Activated CD4-positive, CD25-positive, alpha-beta regulatory T cell treated with anti-CD3 and anti-CD28 coated beads, Interleukin-2, amount 50 U/mL, for 72 hours (primary cell): ENCODE measurements around the gene UGT8.
"Not testable (repeated sequence)": the region's sequence is repeated elsewhere in the genome, so short reads cannot be mapped to it uniquely, and the experiment has no call there.

Experiments used
- DNase-seq: peaks from one replicate; pipeline ENCODE4 v3.0.0; 2021

Gene UGT8

DNA sequence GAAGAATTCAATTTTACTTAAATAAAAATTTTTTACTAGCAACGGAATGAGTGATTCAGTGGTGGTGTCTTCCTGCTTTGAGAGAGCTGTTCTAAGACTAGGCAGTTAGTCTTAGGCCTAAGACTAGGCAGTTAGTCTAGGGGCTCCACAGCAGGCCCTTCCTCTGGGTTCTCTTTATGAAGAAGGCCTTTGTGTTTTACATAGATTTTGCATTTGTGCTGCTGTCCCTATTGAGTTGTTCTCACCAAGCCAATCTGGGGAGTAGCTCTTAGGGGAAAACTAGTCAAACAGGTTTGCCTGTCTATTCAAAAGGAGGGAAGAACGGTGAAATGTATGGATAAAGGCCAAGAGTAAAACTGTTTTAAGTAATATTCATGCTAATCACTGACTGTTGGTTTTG is 7.6 kb downstream of the UGT8 start:
- DNase-seq, result no peak

DNA sequence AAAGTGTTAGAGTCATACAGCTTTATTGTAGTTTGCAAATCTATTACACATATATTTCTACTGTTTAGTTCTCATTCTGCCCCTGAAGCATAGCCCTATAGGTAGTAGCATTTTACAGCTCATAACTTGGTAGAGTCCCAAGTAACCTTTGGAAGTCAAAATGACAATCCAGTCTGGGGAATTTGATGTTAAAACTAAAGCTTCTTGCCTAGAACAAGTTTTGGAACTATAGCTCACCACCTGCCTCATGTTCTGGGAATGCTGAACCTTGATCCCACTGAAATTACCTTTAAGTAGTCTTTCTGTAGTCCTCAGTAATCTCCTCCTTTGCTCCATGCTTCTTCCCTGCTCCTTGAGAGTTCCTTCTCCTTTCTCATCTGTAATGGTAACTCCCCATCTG is 8.4 kb downstream of the UGT8 start:
- DNase-seq, result no peak

DNA sequence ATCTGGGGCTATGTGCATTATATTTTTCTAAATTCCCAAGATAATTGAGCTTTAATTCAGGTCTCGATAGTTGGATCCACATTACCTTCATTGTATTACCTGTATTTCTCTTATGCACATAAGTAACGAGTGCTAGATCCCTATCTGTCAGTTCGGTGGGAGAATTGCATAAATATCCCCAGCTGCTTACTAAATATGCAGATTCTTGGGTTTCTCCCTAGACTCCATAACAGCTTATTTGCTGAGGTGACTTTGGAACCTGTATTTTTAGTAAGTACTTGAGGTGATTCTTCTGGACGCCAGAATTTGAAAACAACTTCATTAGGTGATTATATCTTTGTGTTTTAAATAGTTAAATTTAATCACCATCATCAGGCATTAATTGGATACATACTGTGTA is 15.0 kb downstream of the UGT8 start:
- DNase-seq, result no peak

DNA sequence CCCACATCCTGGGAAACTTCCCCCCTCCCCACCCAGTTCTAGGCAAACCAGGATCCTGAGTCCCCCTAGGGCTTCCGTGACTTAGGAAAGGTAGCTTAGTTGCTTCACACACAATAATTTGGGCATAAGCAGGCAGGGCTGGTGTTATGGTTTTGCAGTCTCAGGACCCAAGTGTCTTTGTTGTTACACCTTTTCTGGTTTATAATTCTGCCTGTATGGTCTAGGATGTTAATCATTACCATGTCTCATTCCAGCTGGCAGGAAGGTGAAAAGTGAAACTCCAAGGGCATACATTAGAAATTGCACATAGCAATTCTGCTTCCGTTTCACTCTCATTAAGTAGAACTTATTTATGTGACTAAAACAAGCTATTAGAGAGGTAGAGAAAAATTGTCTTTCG is 16.8 kb downstream of the UGT8 start:
- DNase-seq, result no peak

DNA sequence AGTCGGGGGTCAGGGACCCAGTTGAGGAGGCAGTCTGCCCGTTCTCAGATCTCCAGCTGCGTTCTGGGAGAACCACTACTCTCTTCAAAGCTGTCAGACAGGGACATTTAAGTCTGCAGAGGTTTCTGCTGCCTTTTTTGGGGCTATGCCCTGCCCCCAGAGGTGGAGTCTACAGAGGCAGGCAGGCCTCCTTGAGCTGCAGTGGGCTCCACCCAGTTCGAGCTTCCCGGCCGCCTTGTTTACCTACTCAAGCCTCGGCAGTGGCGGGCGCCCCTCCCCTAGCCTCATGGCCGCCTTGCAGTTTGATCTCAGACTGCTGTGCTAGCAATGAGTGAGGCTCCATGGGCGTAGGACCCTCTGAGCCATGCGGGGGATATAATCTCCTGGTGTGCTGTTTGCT is 17.4 kb downstream of the UGT8 start:
- DNase-seq, result not testable (repeated sequence)

DNA sequence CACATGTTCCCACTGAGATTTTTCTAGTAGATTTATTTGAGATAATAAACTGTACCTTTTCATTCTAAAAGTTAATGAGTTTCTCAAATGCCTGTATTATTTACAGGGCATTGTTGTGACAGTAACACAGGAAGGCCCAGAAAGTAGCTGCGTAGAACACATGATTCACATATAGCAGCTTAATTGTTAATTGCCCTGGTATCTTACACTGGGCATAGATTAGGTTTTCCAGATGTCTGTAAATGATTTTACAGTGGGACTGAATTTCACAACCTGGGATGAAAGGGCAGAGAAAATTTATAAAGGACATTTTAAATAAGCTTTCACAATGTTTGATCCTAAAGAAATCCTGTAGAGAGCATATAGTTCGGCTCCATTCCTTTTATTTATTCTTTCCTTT is 27.6 kb downstream of the UGT8 start:
- DNase-seq, result no peak

DNA sequence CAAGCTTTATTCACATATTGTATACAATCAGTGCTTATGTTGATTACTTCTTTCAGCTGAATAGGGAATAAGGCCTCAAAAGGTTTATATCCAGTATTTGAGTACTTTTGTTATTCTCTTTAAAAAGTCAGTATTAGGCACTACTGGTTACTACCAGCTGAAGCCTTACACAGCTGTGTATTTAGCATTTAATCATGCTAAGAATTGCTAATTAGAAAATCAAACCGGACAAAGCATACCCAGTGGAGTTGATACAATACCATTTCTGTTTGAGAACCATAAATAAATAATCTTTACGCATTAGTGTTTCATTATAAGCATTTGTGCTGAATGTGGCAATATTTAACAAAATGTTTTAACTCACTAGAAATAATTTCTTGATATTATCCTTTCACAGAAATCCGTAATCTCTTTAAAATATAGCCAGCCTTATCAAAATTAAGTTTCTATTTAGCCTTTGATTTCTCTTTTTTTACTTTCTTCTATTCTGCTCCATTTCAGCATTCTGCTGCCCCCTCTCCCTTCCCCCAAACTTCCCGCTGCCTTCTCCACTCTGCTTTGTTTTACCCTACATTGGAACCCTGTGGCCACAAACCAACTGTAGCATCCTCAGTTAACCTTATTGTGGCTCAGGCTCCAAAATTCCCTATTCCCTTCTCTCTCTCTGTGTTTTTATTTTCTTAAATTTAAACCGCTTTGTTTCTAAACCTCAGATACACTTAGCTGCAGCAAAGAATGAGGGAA is 37.8 kb downstream of the UGT8 start:
- DNase-seq, result no peak

DNA sequence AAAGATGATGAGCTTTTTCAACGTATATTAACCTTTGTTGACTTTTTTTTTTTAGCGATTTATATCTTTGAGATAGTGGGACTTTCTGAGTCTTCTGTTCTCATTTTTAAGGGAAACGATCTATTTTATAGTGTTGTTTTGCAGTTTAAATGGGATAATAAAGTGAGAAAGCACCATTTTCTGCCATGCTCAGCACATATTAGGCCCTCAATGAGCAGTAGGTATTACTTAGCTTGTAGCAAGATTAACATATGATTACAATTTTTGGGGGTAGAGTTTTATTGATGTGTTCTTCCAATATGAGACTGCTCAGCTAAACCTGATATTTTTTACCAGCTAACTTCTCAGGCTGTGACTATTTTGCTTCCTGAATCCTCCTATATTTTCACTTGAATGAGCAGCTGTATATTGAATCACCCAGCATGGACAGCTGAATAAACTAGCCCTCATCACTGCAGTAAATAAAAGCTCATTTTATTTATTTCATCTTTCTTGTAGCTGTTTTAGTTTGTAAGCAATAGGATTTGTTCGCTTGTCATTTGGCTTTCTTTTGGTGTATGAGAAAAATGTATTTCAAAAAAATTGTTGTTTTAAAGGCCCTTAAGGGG is 43.7 kb downstream of the UGT8 start:
- DNase-seq, result no peak

DNA sequence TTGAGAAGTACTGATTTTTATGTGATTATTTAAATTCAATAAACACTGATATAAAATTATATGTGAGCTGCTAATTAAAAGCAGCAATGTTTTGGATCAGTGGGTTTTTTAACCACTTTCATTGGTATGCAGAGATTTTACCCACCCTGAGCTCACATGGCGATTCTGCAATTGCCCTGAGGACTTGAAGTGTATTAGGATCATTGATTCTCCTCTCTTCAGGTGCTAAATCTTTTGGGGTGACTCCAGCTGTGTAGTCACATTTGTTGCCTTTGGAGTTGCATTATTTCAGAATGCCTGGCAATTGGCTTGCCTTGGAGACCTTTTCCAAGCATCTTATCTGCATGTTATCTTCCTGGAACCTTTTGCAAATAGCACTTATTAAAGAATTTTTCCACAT is 51.3 kb downstream of the UGT8 start:
- DNase-seq, result no peak

DNA sequence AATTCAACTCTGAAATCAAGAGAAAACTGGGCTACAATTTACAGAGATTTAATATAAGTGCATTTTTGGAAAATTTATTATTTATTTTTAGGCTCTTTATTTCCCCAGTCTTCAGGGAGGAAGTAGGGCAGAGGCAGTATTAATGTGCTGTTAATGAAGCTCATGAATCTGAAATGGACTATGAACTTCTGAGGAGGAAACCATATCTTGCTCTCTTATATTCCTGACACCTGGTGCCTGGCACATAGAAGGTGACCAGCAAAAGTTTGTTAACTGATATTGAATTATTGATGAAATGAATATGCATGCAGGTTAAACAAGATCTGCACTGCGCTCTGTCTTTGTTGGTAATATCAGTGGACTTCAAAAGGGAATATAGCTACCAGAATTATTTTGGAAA is 55.1 kb downstream of the UGT8 start:
- DNase-seq, result no peak

DNA sequence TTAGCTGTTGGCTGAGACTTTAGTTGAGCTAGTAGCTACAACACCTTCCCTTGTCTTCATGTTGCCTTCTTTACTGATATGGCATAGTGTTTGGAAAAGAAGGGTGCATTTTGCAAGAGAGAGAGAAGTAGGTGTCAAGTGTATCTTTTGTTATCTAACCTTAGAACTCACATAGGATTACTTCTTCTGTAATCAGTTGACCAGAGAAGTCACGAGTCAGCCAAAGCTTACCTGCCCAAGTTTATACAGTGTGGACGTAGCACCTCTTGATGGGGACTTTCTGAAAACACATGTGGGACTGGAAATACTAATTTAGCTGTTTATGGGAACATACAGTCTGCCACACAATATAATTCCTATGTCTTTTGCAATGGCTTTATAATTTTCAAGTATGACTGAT is 56.0 kb downstream of the UGT8 start:
- DNase-seq, result no peak

DNA sequence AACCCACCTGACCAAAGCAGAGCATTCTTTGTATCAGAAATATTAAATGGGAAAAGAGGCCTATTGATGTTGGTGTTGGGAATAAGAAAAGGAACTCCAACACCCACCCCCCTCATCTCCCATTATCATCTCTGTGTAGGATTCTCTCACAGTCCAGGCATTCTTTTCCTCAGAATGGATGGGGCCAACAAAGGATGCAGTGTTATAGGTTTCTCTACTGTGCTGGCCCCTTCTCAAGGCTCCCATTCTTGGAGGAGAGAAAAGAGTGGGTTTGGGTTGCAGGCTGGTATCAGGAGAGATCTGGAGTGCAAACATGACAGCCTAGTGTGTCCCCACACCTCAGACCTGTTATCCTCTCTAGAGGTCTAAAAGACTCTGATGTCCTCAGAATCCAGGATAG is 59.6 kb downstream of the UGT8 start:
- no peak for DNase-seq

DNA sequence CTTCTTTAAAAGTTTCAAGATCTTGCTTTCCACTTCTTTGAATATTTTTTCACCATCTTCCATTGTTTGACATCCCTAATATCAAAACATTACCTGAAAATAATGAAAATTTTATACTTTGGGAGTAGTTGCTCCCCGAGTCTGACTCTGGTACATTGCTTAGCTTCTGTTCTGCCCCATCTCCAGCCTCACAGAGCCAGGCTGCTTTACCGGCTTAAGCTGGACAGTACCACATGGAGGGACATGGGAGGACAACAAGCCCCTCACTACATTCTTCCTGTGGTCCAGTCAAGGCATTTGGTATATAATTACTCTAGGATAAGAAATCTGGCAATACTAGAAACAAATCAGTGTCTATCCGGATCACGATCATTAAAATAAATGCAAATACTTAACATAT is 60.2 kb downstream of the UGT8 start:
- no peak for DNase-seq

DNA sequence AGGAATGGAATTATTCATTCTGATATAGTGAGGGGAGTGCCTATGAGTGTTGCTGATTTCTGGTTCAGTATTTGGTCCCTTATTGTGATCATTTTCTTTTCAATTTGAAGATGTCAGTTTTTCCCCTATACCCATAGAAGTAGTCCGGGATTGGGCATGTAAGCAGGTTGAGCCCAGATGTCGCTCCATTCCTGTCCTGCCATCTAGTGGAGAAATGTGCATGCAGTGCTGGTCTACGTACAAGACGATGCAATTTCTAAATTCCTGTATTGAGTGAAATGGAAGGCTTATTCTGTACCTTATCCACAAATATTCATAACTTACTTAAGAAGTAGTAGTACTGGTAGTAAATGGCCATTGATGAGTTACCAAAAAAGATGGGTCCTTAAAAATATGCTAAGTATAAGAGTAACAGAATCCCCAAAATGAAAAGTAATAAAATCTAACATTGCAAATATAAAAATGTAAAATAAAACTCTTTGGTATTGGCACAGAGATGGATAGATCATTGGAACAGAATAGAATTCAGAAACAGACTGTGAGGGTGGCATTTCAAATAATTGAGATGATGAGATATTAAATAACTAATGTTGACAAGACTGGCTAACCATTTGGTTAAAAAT is 60.9 kb downstream of the UGT8 start:
- DNase-seq, result no peak

DNA sequence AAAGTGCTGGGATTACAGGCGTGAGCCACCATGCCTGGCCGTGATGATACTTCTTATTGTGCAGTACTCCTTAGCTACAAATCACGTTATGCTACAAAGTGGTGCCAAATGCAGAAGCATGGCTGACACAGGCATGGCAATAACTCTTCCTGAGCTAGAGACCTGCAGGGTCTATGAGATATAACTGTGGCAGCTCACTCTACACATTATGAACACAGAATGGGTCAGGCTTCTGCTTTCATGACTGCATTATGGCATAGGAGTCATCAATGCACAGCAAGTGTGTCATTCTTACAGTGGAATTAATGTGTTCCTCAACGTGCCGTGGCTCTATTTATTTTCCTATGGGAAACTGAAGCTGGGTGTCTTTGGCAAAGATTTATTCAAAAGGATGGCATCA is 64.5 kb downstream of the UGT8 start:
- DNase-seq, result no peak

DNA sequence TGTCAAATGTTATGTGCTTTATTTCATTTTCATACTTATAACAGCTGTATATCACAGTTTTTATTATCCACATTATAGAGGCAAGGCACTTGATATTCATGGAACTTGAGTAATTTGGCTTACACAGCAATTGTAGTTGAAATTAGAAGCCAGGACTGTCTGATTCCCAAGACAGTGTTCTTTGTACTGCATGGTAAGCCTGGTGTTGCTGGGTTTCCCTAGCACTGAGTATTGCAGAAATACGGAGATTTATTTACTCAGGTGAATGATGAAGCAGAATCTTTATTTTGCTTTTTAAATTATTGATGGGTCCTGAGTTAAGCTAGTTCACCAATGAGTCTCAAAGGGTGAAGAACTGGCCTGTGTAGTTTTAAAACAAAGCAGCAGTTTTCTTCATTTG is 70.0 kb downstream of the UGT8 start:
- no peak for DNase-seq

DNA sequence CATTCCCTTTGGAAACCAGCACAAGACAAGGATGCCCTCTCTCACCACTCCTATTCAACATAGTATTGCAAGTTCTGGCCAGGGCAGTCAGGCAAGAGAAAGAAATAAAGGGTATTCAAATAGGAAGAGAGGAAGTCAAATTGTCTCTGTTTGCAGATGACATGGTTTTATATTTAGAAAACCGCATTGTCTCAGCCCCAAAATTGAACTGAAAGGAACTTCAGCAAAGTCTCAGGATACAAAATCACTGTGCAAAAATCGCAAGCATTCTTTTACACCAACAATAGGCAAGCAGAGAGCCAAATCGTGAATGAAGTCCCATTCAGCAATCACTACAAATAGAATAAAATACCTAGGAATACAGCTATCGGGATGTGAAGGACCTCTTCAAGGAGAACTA is 72.1 kb downstream of the UGT8 start:
- DNase-seq, result not testable (repeated sequence)

DNA sequence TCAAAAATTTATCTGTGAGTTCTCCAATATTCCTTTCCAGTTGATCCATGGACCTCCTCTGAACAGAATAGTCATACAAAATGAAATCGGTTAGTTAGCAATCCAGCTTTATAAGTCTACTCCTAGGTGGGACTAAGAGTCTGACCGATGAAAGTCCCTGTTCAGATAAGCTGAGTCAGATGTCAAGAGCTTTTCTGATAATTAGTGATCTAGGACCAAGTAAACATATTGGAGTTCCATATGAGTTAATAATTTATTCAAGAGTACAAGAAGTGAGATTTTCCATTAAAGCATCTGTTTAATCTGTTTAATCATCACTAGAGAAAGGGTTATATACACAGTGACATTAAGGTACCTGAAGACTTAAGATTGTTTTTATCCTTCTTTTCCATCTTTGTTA is 74.7 kb downstream of the UGT8 start:
- DNase-seq, result no peak

DNA sequence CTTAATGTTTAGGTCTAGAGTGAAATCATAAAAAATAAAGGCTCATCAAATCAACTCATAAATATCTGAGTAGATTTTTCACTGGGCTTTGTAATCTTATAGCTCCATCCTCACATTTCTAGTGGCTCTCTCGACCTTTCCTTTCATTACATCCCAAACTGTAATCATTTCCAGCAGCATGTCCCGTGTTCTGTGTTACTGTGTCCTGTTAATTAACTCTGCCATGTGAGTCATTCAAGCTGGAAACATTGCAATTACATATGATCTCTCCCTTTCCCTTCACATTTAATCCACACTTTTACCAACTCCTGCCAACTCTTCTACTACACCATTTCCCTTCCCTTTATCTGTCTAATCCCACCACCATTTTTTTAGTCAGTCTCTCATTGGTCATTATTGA is 75.5 kb downstream of the UGT8 start:
- no peak for DNase-seq

DNA sequence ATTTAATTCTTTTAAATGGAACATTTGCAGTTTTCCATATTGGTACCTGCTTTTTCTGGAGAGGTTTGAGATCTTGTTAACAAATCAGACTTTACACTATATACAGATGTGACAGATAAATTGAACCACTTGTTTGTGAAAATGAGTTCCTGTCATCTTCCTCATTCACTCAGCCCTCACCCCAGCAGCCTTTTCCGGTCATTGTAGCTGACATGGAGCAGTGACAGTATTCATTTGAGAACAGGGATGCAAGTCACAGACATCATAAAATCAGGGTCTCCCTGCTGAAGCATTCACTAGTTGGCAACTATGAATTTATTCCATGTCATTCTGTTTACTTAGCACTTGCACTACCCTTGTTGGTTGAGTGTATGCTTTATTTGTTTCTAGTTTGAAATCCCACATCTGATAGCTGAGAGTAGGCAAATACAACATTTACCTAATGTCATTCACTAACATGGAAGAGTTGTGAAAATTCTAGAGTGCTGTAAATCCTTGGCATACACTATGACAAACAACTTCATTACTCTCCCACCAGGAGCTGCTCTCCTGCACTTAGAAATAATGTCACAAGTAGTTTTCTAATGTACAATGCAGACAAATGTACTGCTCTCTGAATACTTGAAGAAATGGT is 78.9 kb downstream of the UGT8 start:
- DNase-seq, result no peak

DNA sequence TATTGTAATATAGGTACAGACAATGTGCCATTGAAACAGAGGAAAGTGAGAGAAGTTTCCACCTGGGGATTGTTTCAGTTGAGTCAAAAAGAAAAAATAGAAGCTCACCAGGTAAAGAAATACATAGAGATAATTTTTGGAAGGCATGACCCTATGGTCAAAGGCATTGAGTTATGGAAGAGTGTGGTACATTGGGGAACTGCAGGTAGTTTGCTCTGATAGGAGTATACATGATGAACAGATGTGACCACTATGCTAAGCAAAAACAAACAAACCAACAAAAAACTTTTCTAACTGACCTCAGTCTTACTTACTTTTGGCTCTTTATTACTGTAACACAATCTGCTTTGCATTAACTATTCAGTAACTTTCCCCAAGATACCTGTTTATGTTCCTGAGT is 85.9 kb downstream of the UGT8 start:
- no peak for DNase-seq

DNA sequence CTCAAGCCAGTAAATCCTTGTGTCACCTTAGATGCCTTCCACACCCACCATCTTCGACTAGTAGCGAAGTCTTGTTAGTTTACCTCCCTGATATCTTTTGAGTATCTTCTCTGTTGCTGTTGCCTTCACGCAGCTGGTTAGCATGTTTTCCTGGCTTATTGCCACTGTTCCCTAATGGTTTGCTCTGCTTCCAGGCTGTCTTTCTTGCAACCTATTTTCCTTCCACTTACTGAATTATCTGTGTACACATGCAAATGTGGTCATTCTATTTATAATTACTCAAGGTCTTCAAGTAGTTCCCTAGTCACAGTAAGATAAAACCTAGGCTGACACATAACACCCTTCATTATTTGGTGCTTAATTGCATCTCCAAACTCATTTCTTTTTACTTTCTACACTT is 89.5 kb downstream of the UGT8 start:
- no peak for DNase-seq

DNA sequence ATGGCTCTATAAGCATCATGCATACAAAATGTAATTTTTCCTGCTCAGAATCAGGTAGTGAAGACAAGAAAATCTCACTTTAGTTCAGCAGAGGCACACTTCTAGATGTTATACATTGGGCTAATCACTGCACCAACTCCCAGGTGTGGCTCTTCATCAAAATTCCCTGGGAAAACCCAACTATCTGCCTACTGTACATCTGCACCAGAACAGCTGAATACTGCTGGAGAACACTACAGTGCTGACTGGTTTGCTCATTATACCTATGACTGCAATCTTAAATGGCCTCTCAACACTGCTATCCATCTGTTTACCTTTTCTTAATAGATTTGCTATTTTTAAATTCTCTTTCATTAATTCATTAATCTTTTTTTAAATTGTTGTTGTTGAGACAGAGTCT is 92.0 kb downstream of the UGT8 start:
- DNase-seq, result no peak

DNA sequence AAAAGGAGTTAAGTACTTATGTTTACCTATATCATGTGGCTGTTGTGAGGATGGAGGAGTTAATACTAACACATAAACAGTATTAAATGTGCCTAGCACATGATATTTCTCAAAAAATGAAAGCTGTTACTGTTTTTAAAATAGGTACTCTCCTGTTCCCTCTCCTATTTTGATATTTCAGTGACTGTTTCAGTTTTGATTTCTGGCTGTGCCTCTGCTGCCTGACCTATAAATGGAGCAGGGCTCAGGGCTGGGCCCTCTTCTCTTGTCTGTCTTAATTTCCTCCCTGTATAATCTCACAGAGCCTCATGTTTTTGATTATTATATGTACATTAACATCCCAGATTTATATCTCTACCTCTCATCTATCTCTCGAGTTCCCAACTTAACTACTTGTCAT is 93.3 kb downstream of the UGT8 start:
- no peak for DNase-seq
